Measurements from ENCODE around the gene SRRM4.

DNA sequence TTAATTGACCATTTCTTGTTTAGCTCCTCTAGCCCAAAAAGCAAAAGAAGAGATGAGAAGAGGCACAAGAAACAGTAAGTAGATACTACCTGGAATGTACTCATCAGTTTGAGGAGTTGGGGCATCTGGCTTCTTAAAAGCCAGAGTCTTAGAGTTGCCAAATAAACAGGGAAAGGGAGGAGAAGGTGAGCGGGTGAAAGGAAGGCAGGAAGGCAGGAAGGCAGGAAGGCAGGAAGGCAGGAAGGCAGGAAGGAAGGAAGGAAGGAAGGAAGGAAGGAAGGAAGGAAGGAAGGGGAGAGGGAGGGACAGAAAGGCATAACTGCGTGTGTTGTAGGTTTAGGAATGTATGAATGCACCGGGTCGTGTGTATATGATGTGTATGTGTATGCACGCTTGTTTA, 140.7 kb downstream of the SRRM4 start:
- TF ChIP-seq, protein P1, sequence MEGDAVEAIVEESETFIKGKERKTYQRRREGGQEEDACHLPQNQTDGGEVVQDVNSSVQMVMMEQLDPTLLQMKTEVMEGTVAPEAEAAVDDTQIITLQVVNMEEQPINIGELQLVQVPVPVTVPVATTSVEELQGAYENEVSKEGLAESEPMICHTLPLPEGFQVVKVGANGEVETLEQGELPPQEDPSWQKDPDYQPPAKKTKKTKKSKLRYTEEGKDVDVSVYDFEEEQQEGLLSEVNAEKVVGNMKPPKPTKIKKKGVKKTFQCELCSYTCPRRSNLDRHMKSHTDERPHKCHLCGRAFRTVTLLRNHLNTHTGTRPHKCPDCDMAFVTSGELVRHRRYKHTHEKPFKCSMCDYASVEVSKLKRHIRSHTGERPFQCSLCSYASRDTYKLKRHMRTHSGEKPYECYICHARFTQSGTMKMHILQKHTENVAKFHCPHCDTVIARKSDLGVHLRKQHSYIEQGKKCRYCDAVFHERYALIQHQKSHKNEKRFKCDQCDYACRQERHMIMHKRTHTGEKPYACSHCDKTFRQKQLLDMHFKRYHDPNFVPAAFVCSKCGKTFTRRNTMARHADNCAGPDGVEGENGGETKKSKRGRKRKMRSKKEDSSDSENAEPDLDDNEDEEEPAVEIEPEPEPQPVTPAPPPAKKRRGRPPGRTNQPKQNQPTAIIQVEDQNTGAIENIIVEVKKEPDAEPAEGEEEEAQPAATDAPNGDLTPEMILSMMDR (IDR thresholded peaks at IDR 0.05; ENCODE audit: low read length), result no peak
- no peak for TF ChIP-seq EZH2 (IDR thresholded peaks at IDR 0.05; ENCODE audit: borderline replicate concordance, low read length)

Measured in OCI-LY1 (cell line).